ENCODE results near the gene HLA-DPB1.

DNA sequence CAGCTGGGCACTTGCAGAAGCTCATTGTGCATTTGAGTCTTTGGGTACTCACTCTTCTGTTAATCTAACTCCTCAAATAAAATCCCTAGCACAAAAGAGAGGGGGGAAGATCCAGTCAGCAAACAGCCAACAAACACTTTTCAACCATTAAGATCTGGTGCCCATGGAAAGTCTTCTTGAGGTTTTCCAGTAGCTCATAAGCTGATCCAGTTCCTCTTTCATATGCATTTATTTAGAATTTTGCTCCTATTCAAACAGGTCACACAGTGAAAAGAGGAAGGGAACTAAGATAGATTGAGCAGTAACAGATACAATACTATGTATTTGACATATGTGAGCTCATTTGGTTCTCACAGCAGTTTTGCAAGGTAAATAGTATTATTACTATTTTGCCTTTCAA is 38.6 kb downstream of the HLA-DPB1 start:
- TF ChIP-seq, protein P1, sequence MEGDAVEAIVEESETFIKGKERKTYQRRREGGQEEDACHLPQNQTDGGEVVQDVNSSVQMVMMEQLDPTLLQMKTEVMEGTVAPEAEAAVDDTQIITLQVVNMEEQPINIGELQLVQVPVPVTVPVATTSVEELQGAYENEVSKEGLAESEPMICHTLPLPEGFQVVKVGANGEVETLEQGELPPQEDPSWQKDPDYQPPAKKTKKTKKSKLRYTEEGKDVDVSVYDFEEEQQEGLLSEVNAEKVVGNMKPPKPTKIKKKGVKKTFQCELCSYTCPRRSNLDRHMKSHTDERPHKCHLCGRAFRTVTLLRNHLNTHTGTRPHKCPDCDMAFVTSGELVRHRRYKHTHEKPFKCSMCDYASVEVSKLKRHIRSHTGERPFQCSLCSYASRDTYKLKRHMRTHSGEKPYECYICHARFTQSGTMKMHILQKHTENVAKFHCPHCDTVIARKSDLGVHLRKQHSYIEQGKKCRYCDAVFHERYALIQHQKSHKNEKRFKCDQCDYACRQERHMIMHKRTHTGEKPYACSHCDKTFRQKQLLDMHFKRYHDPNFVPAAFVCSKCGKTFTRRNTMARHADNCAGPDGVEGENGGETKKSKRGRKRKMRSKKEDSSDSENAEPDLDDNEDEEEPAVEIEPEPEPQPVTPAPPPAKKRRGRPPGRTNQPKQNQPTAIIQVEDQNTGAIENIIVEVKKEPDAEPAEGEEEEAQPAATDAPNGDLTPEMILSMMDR (conservative IDR thresholded peaks at IDR 0.05; ENCODE audit: low read depth, low read length): no peak
- no peak for TF ChIP-seq EZH2phosphoT487 (IDR thresholded peaks at IDR 0.05; ENCODE audit: borderline replicate concordance, low read length)
